GM23338 (cell line): Measurements from ENCODE around the gene CFAP74. TPM values are rescaled to one million over a fixed set of nuclear protein-coding genes. Genes with fewer than 3 reads are reported as not detected.

Source experiments
- ATAC-seq: fragments of 200-7000 bp; cut with Tn5 transposase; 3 replicates; pipeline ENCODE4 v1.9.1; 2020
- DNase-seq: peaks from one replicate; pipeline ENCODE4 v3.0.0-alpha.2; 2015; ENCODE audit warnings: low spot score
- H2AFZ ChIP-seq: fragments of 200-600 bp; sonication (generic); 2 replicates; pipeline ENCODE4 v1.8.0; 2016; ENCODE audit warnings: antibody characterized with exemption, mild to moderate bottlenecking, moderate library complexity
- H3F3A ChIP-seq: fragments of 200-600 bp; sonication (generic); replicated peaks from 2 replicates; pipeline ENCODE4 v1.8.0; 2017; ENCODE audit warnings: antibody characterized with exemption, mixed run types, low read depth
- H3K27ac ChIP-seq: fragments of 200-600 bp; sonication (generic); 2 replicates; pipeline ENCODE4 v1.6.1; 2016; ENCODE audit warnings: low read depth
- H3K27me3 ChIP-seq: fragments of 200-600 bp; sonication (generic); 2 replicates; pipeline ENCODE4 v1.8.0; 2016; ENCODE audit warnings: mild to moderate bottlenecking, mixed run types, moderate library complexity; ENCODE audit not compliant: insufficient read depth
- H3K36me3 ChIP-seq: fragments of 200-600 bp; sonication (generic); 2 replicates; pipeline ENCODE4 v1.8.0; 2016; ENCODE audit warnings: mild to moderate bottlenecking; ENCODE audit not compliant: insufficient read depth
- H3K4me1 ChIP-seq: fragments of 200-600 bp; sonication (generic); 2 replicates; pipeline ENCODE4 v1.8.0; 2016; ENCODE audit warnings: mild to moderate bottlenecking, moderate library complexity; ENCODE audit not compliant: insufficient read depth
- H3K4me2 ChIP-seq: fragments of 200-600 bp; sonication (generic); 2 replicates; pipeline ENCODE4 v1.7.1; 2017; ENCODE audit warnings: mixed run types
- H3K4me3 ChIP-seq: fragments of 200-600 bp; sonication (generic); 2 replicates; pipeline ENCODE4 v1.6.1; 2016; ENCODE audit warnings: mixed run types
- H3K79me2 ChIP-seq: fragments of 200-600 bp; sonication (generic); replicated peaks from 2 replicates; pipeline ENCODE4 v1.8.0; 2017; ENCODE audit warnings: mild to moderate bottlenecking; ENCODE audit not compliant: insufficient read depth
- H3K9me2 ChIP-seq: fragments of 200-600 bp; sonication (generic); 2 replicates; pipeline ENCODE4 v1.8.0; 2017; ENCODE audit not compliant: insufficient read depth
- H4K20me1 ChIP-seq: fragments of 200-600 bp; sonication (generic); replicated peaks from 2 replicates; pipeline ENCODE4 v1.8.0; 2017; ENCODE audit warnings: mild to moderate bottlenecking; ENCODE audit not compliant: insufficient read depth
- H3K27ac Mint-ChIP-seq: 2 replicates; pipeline ENCODE4 v1.8.0; 2020; ENCODE audit warnings: inconsistent platforms, mild to moderate bottlenecking, moderate library complexity, mixed read lengths
- H3K27me3 Mint-ChIP-seq: 3 replicates; pipeline ENCODE4 v1.8.0; 2022; ENCODE audit warnings: low read depth, mild to moderate bottlenecking, moderate library complexity, mixed read lengths, inconsistent platforms; ENCODE audit not compliant: insufficient read depth, poor library complexity
- H3K36me3 Mint-ChIP-seq: 3 replicates; pipeline ENCODE4 v1.8.0; 2021; ENCODE audit warnings: low read depth, mild to moderate bottlenecking, inconsistent platforms, moderate library complexity, mixed read lengths
- H3K4me1 Mint-ChIP-seq: 3 replicates; pipeline ENCODE4 v1.8.0; 2020; ENCODE audit warnings: mild to moderate bottlenecking, inconsistent platforms, mixed read lengths
- H3K4me3 Mint-ChIP-seq: 3 replicates; pipeline ENCODE4 v1.8.0; 2021; ENCODE audit warnings: moderate library complexity, mild to moderate bottlenecking, inconsistent platforms, mixed read lengths
- H3K9me3 Mint-ChIP-seq: 3 replicates; pipeline ENCODE4 v1.8.0; 2020; ENCODE audit warnings: moderate library complexity, mild to moderate bottlenecking, inconsistent platforms, mixed read lengths
- CTCF ChIP-seq, 2 experiments: fragments of 200-600 bp in 1 of 2; sonication (generic) in 1 of 2; conservative IDR thresholded peaks; 2 replicates each; pipeline versions ENCODE4 v1.5.1 to v1.6.1; 2016 to 2017; ENCODE audit warnings: antibody characterized with exemption in 2 of 2, low read depth in 2 of 2, mild to moderate bottlenecking in 2 of 2, moderate library complexity in 1 of 2
- ETS1 ChIP-seq: IDR thresholded peaks from 2 replicates; pipeline ENCODE4 v1.6.1; 2016; ENCODE audit warnings: antibody characterized with exemption
- EZH2 ChIP-seq: fragments of 200-600 bp; sonication (generic); IDR thresholded peaks from one replicate; pipeline ENCODE4 v1.8.0; 2017; ENCODE audit warnings: antibody characterized with exemption, mild to moderate bottlenecking, low read depth; ENCODE audit not compliant: unreplicated experiment
- JUNB ChIP-seq: IDR thresholded peaks from one replicate; pipeline ENCODE4 v1.6.1; 2016; ENCODE audit warnings: antibody characterized with exemption; ENCODE audit not compliant: unreplicated experiment
- NANOG ChIP-seq: IDR thresholded peaks from 2 replicates; pipeline ENCODE4 v1.6.1; 2016; ENCODE audit warnings: antibody characterized with exemption, borderline replicate concordance
- POLR2AphosphoS5 ChIP-seq: IDR thresholded peaks from 2 replicates; pipeline ENCODE4 v1.6.1; 2016; ENCODE audit warnings: antibody characterized with exemption, low read depth
- REST ChIP-seq: IDR thresholded peaks from one replicate; pipeline ENCODE4 v1.6.1; 2018; ENCODE audit warnings: antibody characterized with exemption; ENCODE audit not compliant: unreplicated experiment
- STAT1 ChIP-seq: IDR thresholded peaks from one replicate; pipeline ENCODE4 v1.6.1; 2016; ENCODE audit warnings: antibody characterized with exemption; ENCODE audit not compliant: unreplicated experiment
- ZNF114 ChIP-seq: fragments of 250-450 bp; sonication (Bioruptor Pico); IDR thresholded peaks from 2 replicates; pipeline ENCODE4 v1.5.0; 2020; ENCODE audit warnings: mild to moderate bottlenecking, moderate library complexity
- ZNF331 ChIP-seq: fragments of 250-450 bp; sonication (Bioruptor Pico); IDR thresholded peaks from 2 replicates; pipeline ENCODE4 v1.5.0; 2020; ENCODE audit warnings: low read depth, mild to moderate bottlenecking, moderate library complexity
- ZNF462 ChIP-seq: fragments of 250-450 bp; sonication (Bioruptor Pico); IDR thresholded peaks from 2 replicates; pipeline ENCODE4 v1.5.0; 2020; ENCODE audit warnings: mild to moderate bottlenecking, moderate library complexity
- polyA plus RNA-seq: library from polyadenylated mRNA; unstranded; fragments of >200 nt; fragmentation: Nextera tagmentation; extraction: Ambion mirVana; gene quantifications from 2 replicates; pipeline ENCODE4 v1.2.1, GENCODE V29; 2016
- total RNA-seq: library from RNA; depleted of rRNA; stranded (reverse); fragments of >200 nt; shearing (Covaris generic); gene quantifications from 2 replicates; pipeline ENCODE4 v1.2.3, GENCODE V29; 2014

Gene CFAP74
- total and polyA plus RNA-seq, 2 experiments from 2014 or later: 0.21 TPM; not detected in 1

- TF ChIP-seq STAT1 (no peak), ZNF331 (CRISPR knock-in tag) (no peak), NANOG (no peak), REST (no peak), JUNB (no peak), CTCF (conservative IDR thresholded peaks at IDR 0.05; ENCODE audit: low read depth in 2 of 2) (no peak), ETS1 (no peak), EZH2 (no peak)
Measured at GRCh38 chr1:1903224-1903623, 100.4 kb downstream of the CFAP74 start (continued).

- DNase-seq: no peak
- Mint-ChIP-seq H3K36me3 (no peaks in the 10 kb centered on the region; the same call in 2 of the 3 replicates), H3K27ac (no peak overlapping the region), H3K4me1 (peaks cover 13% of the 10 kb centered on the region), H3K9me3 (no peaks in the 10 kb centered on the region), H3K4me3 (no peak overlapping the region), H3K27me3 (peaks cover 10% of the 10 kb centered on the region)
- H3K36me3 ChIP-seq: no peaks in the 10 kb centered on the region
- no peaks in the 10 kb centered on the region for H3K4me1 ChIP-seq
- H3K27me3 ChIP-seq: no peaks in the 10 kb centered on the region
- no peak overlapping the region for H3K27ac ChIP-seq
- no peaks in the 10 kb centered on the region for H4K20me1 ChIP-seq
- H3K79me2 ChIP-seq: no peaks in the 10 kb centered on the region
- peaks cover 9% of the 10 kb centered on the region for H3F3A ChIP-seq
- no peak overlapping the region for H2AFZ ChIP-seq
- no peak for ATAC-seq
- H3K4me2 ChIP-seq: no peak overlapping the region
- no peak overlapping the region for H3K4me3 ChIP-seq
- H3K9me2 ChIP-seq: no peaks in the 10 kb centered on the region
- no peak for TF ChIP-seq ETS1
- TF ChIP-seq POLR2AphosphoS5: no peak
- no peak for TF ChIP-seq ZNF331 (CRISPR knock-in tag)
- no peak for TF ChIP-seq JUNB
- TF ChIP-seq ZNF114 (CRISPR knock-in tag): no peak
- no peak for TF ChIP-seq ZNF462 (CRISPR knock-in tag)
Measured at GRCh38 chr1:1901641-1902294, 101.8 kb downstream of the CFAP74 start.
